HG02798 (cell line): ENCODE results near the gene CAMK2B.
A peak's percentile ranks its signal among the peaks of the same experiment; 100 is the strongest.
"Not testable (repeated sequence)": the region's sequence is repeated elsewhere in the genome, so short reads cannot be mapped to it uniquely, and the experiment has no call there.

ENCODE experiments used
- ATAC-seq: cut with Tn5 transposase; IDR thresholded peaks from one replicate; pipeline ENCODE4 v1.9.1; 2021; ENCODE audit warnings: mild to moderate bottlenecking; ENCODE audit not compliant: unreplicated experiment, poor library complexity

Gene CAMK2B

DNA sequence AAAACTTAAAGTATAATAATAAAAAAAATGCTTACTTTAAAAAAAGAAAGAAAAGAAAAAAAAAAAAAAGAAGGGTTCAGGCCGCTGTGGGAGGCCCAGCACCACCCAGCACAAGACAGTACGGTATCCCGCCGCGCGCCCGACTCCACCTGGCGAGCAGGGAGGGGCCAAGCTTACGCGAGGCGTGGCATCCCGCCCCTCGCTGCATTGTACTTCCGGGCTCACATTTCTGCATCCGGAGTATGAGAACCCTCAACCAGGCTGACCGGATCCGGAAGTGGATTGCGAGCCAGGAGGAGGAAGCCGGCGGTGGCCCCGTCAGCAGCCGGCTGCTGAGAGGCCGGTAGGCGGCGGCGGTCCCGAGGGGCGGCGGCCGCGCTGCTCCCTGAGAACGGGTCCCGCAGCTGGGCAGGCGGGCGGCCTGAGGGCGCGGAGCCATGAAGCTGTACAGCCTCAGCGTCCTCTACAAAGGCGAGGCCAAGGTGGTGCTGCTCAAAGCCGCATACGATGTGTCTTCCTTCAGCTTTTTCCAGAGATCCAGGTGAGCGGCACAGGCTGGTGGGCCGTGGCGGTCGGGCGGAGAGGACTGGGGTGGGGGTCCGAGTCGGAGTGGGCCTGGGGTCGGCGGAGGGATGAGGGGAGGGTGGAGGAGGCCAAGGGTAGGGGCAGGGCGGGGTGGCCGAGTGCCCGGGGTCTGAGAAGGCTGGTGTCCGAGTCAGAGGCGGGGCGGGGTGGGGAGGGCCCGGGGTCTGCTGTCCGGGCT, 124.5 kb downstream of the CAMK2B start, which contains the start of gene YKT6:
TSS of gene YKT6 (plus strand) at position 280 of the 763 bp plus-strand sequence. CDS start at position 438, 158 bp downstream.
- ATAC-seq, result peak; percentile 100

GRCh38 chr7:44200163-44200562, 125.2 kb downstream of the CAMK2B start:
- ATAC-seq, result not testable (repeated sequence)

- ATAC-seq, result no peak
Measured at GRCh38 chr7:44197474-44197873, 127.9 kb downstream of the CAMK2B start.

GRCh38 chr7:44196450-44196872, 128.9 kb downstream of the CAMK2B start:
- no peak for ATAC-seq

GRCh38 chr7:44195889-44196288, 129.5 kb downstream of the CAMK2B start:
- ATAC-seq, result no peak

GRCh38 chr7:44194562-44195145, 130.7 kb downstream of the CAMK2B start:
- ATAC-seq, result no peak

DNA sequence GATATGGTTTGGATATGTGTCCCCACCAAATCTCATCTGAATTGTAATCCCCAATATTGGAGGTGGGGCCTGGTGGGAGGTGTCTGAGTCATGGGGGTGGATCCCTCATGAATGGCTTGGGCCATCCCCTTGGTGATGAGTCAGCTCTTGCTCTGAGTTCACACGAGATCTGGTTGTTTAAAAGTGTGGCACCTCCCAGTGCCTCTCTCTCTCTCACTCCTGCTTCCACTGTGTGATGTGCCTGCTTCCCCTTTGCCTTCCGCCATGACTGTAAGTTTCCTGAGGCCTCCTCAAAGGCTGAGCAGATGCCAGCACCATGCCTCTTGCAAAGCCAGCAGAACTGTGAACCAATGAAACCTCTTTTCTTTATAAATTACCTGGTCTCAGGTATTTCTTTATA, 131.3 kb downstream of the CAMK2B start:
- ATAC-seq, result no peak

DNA sequence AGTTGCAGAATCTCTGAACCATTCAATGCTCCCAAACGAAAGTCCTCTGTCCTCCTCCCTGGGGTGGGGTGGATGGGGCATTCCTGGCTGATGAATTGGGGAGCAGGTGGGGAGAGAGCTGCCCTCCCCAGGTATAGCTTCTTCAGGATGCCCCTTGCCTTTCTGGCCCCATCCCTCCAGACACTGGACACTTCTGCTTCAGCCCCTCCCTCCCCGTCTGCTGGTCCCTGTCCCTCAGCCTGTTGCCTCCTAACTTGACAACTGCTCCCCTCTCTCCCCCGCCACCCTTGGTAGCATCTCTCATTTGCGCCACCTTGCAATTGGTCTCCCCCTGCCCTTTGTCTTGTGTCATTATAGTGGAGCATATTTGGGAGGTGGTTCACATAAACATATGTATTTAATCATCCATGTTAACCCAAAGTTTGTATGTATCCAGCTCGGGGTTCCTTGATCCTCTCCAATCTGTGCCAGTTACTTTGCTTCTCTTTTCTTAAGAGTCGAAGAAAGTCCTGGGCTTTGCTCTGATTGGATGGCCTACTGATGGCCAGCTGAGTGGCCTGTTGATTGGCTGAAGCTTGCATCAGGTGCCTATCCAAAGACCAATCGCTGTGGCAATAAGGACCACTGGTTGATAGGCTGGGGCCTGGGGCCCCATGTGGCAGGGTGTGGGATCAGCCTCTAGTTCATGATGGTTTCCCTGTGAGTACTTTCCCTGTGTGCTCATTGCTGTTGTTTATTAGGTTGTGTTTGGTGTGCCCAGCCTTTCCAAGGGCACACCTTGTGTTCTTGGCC, 132.2 kb downstream of the CAMK2B start:
- no peak for ATAC-seq

- ATAC-seq, result no peak
Measured at GRCh38 chr7:44191171-44191570, 134.2 kb downstream of the CAMK2B start.

- no peak for ATAC-seq
Measured at GRCh38 chr7:44189993-44190872, 135.2 kb downstream of the CAMK2B start.

DNA sequence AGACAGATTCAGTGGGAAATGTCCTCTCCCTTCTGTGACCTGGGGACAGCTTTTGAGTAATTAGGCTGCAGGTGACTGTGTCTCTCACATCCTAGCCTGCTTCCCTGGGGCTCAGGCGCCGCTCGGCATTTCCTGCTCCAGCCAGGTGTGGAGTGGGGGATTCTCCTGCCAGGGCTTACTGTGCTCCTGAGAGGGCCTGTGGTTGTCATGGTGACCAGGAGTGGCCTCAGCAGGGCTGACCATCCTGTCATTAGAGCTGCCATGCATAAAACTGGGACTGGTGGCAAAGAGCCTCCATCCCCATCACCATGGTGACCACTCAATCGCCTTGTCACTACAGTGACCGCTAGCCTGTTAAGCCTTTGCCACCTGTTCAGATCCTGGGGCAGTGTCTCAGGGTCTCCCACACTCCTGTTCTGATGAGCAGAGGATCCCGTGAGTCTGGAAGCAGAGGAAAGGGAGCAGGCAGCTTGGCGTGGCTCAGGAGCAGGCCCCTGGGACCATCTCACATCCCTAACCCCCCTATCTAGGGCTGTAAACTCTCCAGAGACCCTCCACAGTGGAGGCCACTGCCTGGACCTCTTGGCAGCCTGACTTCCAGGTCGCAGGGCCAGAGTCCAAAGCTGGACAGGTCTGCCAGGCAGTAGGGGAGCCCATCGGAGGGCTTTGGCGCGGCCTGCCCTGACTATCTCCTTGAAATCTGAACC, 136.0 kb downstream of the CAMK2B start, which contains the start of gene GCK:
TSS of gene GCK (minus strand) at position 154 of the 707 bp plus-strand sequence. CDS start 486 bp downstream, outside the sequence.
- no peak for ATAC-seq

DNA sequence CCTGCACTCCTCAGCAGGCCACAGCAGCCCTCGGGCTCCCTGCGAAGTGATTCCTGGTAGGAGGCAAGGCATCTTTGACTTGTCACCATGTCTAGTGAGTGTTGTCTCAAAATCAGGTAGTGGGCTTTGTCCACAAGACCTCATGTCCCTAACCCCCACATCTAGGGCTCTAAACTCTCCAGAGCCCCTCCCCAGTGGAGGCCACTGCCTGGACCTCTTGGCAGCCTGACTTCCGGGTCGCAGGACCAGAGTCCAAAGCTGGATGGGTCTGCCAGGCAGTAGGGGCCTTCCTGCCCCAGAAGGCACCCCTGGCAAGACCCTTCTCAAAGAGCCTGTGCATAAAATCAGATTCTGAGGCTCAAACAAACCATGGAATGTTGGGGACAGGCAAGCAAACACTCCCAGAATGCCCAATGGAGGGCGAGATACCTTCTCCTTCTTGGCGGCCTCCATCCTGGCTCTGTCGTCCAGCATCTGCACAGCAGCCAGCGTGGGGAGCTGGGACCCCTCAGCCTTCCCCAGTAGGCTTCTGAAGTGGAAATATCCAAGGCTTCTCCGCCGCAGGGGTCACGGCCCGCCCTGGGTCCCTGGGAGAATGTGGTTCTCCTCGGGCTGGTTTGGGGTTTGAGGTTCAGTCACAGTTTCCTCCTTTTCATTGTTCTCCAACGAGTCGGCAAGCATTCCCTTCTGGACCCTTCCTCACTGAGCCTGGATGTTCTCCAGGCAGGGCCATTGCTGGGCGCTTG, 136.7 kb downstream of the CAMK2B start:
- ATAC-seq, result no peak

GRCh38 chr7:44187636-44188416, 137.6 kb downstream of the CAMK2B start:
- ATAC-seq, result no peak

DNA sequence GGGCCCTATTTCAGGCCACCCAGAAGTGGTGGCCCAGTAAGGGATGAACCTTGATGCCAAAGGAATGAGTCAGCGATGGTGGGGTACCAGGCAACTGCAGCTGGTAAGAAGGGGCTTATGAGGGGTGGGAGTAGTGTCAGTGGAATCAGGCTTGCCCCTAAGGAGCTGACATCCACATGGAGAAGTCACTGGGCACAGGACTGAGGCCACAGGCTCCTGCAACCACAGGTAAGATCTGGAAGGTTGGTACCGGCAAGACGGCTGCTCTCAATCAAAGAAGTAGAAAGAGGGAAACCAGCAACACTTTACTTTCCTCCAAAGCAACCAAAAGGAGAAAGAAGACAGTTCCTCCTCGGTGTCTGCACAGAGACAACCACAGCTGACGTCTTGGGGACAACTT, 138.7 kb downstream of the CAMK2B start:
- no peak for ATAC-seq

GRCh38 chr7:44185729-44186128, 139.7 kb downstream of the CAMK2B start:
- no peak for ATAC-seq

DNA sequence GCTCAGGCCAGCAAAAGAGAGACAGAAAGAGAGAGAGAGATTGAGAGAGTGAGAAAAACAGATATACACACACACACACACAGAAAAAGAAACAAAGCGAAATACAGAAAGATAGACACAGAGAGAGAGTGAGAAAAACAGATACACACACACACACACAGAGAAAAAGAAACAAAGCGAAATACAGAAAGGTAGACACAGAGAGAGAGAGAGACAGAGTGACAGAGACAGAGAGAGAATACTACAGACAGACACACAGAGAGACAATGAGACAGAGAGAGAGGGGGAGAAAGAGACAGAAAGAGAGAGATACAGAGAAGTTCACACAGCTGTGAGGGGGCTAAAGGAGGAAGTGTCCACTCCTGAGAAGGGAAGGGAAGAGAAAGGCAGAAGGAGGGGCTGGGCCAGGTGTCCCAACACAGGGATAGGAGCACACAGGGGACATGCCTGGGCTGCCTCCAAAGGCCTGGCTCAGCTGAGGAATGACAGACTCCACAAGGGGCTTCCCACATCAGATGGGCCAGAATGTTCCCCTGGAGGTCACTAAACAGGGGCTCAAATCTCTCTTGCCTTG, 140.4 kb downstream of the CAMK2B start:
- no peak for ATAC-seq

DNA sequence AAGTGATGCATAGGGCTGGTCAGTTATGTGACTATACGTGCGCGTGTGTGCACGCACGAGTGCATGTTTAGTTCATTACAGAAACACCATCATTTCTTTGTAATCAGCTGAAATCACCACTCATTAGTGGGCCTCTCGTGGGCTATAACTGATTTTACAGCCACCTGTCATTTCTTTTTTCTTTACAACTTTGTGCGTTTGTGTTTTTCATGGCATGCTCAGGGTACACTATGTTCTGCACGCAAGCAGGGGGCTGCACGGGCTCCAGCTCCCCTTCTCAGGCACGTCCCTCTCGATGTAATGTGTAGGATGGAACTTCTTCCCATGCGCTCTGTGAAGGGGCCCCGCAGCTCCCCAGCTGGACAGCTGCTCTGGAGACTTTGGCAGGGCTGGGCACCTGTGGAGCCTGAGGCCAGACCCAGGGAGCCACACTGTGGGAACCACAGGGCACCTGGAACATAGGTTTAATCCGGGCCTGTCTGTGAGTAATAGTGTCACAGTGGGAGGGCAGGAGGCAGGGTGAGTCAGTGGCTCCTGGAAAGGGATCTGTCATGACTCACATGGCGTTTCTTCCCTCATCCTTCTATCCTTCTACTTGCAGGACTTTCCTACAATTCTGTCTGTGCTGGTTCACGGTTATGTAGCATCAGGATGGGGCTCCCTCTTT, 141.1 kb downstream of the CAMK2B start:
- ATAC-seq, result no peak
